Ascending aorta (tissue), 2 donors: ENCODE results near the gene TGM5. TPM values are rescaled to one million over a fixed set of nuclear protein-coding genes. Genes with fewer than 3 reads are reported as not detected.

ENCODE experiments used
- DNase-seq, 2 donors: peaks; one replicate each; pipeline ENCODE4 v3.0.0-alpha.2; 2019; ENCODE audit warnings: low spot score in 2 of 2
- H3K27ac ChIP-seq, 2 donors: fragments of 200-600 bp; sonication (generic); one replicate each; pipeline ENCODE4 v1.5.1; 2016 to 2017; ENCODE audit warnings: mild to moderate bottlenecking in 1 of 2
- H3K27me3 ChIP-seq: fragments of 200-600 bp; sonication (generic); one replicate; pipeline ENCODE4 v1.5.1; 2017
- H3K36me3 ChIP-seq, 2 donors: fragments of 200-600 bp; sonication (generic); one replicate each; pipeline ENCODE4 v1.5.1; 2016
- H3K4me1 ChIP-seq, 2 donors: fragments of 200-600 bp; sonication (generic); one replicate each; pipeline ENCODE4 v1.5.1; 2016 to 2017; ENCODE audit warnings: mild to moderate bottlenecking in 1 of 2
- H3K4me3 ChIP-seq, 2 donors: fragments of 200-600 bp; sonication (generic); one replicate each; pipeline ENCODE4 v1.5.1; 2016 to 2017; ENCODE audit warnings: mild to moderate bottlenecking in 1 of 2
- H3K9me3 ChIP-seq, 2 donors: fragments of 200-600 bp; sonication (generic); one replicate each; pipeline ENCODE4 v1.5.1; 2016
- CTCF ChIP-seq, 3 experiments: fragments of 200-600 bp in 2 of 3; fragments of 450-650 bp in 1 of 3; sonication (generic) in 2 of 3; IDR thresholded peaks; one replicate each; pipeline ENCODE4 v1.5.1; 2016 to 2019; ENCODE audit warnings: antibody characterized with exemption in 3 of 3, mild to moderate bottlenecking in 1 of 3, moderate library complexity in 1 of 3
- intact Hi-C: fragments of 100-400 bp; cut with DNase I; formaldehyde crosslinking; loops from one replicate; pipeline ENCODE4 v1.15.1; 2023
- total RNA-seq: library from RNA; depleted of rRNA; stranded (reverse); fragments of >200 nt; gene quantifications from one replicate; pipeline ENCODE4 v1.1.0, GENCODE V29; 2016

TGM5 gene
- total RNA-seq, 1 donor from 2014 or later, result not detected

GRCh38 chr15:43237842-43238470 lies 28.8 kb downstream of the TGM5 start:
- DNase-seq, result no peak
- Histone ChIP-seq H3K27me3 (no peaks in the 10 kb centered on the region), H3K9me3 (no peaks in the 10 kb centered on the region), H3K36me3 (no peaks in the 10 kb centered on the region), H3K4me3 (no peak overlapping the region), H3K27ac (no peak overlapping the region), H3K4me1 (peaks cover 0 to 11% of the 10 kb centered on the region in 2 donors)
- intact Hi-C loops, result no loop called here
- TF ChIP-seq CTCF (IDR thresholded peaks at IDR 0.05), result no peak

GRCh38 chr15:43235536-43235935 lies 31.2 kb downstream of the TGM5 start:
- H3K36me3 ChIP-seq, result no peaks in the 10 kb centered on the region
- H3K27ac ChIP-seq, result no peak overlapping the region
- intact Hi-C loops, result no loop called here
- H3K4me1 ChIP-seq, result peaks cover 0 to under 1% of the 10 kb centered on the region in 2 donors
- no peaks in the 10 kb centered on the region for H3K9me3 ChIP-seq
- no peak overlapping the region for H3K4me3 ChIP-seq
- TF ChIP-seq CTCF (IDR thresholded peaks at IDR 0.05), result no peak
- no peaks in the 10 kb centered on the region for H3K27me3 ChIP-seq
- DNase-seq, result no peak

GRCh38 chr15:43232289-43232874 lies 34.3 kb downstream of the TGM5 start:
- Histone ChIP-seq H3K27me3 (no peaks in the 10 kb centered on the region), H3K9me3 (no peaks in the 10 kb centered on the region), H3K27ac (no peak overlapping the region), H3K4me1 (no peaks in the 10 kb centered on the region), H3K4me3 (no peak overlapping the region), H3K36me3 (no peaks in the 10 kb centered on the region)
- intact Hi-C loops, result no loop called here
- DNase-seq, result no peak
- TF ChIP-seq CTCF (IDR thresholded peaks at IDR 0.05), result no peak

GRCh38 chr15:43230640-43231115 lies 36.0 kb downstream of the TGM5 start:
- Histone ChIP-seq H3K36me3 (no peaks in the 10 kb centered on the region), H3K4me1 (no peaks in the 10 kb centered on the region), H3K4me3 (no peak overlapping the region), H3K27ac (peak overlapping the region in 1 of 2 donors; percentile 18), H3K27me3 (no peaks in the 10 kb centered on the region), H3K9me3 (no peaks in the 10 kb centered on the region)
- TF ChIP-seq CTCF (IDR thresholded peaks at IDR 0.05), result no peak
- no peak for DNase-seq
- intact Hi-C loops, result no loop called here

GRCh38 chr15:43229977-43230376 lies 36.8 kb downstream of the TGM5 start:
- H3K9me3 ChIP-seq, result no peaks in the 10 kb centered on the region
- H3K36me3 ChIP-seq, result no peaks in the 10 kb centered on the region
- no peak overlapping the region for H3K27ac ChIP-seq
- no peaks in the 10 kb centered on the region for H3K4me1 ChIP-seq
- DNase-seq, result no peak
- no peaks in the 10 kb centered on the region for H3K27me3 ChIP-seq
- no peak overlapping the region for H3K4me3 ChIP-seq
- TF ChIP-seq CTCF (IDR thresholded peaks at IDR 0.05), result no peak
- intact Hi-C loops, result no loop called here
